ENCODE data around the gene LYPD3. TPM values are rescaled to one million over a fixed set of nuclear protein-coding genes. Genes with fewer than 3 reads are reported as not detected.

LYPD3 gene
- total and polyA plus RNA-seq, 10 of the 15 experiments (the other 5 are each of a cell fraction or from before 2014, with no cell fraction given) = 0.03 to 0.28 (median 0.12) TPM; not detected in 6

- WGBS (ENCODE audit: insufficient coverage, insufficient replicate concordance, low lambda C conversion rate, missing lambda C conversion rate) = 98% methylated on average over 5 of the region's 5 CpGs
- ChIA-PET RAD21 (ENCODE audit: unreplicated experiment) (interaction anchor here (1.0 kb wide), 1 partner anchor 60 kb away, joined by 4 read pairs; no protein-coding TSS in a partner anchor), POLR2A (no interaction called here), CTCF (interaction anchor here (0.7 to 3.8 kb wide), 3 partner anchors 13 to 80 kb away, joined by 3 to 42 read pairs (median 3); no protein-coding TSS in a partner anchor), SMC1A (ENCODE audit: uncharacterized antibody, unreplicated experiment) (interaction anchor here (0.6 kb wide), 1 partner anchor 19 kb away, joined by 3 read pairs; no protein-coding TSS in a partner anchor)
- H3K9me3 ChIP-seq (replicated peaks; ENCODE audit: control insufficient read depth, insufficient read depth, low read length) = no peaks in the 10 kb centered on the region
- H3K27ac ChIP-seq (ENCODE audit: control insufficient read depth, insufficient read depth) = no peak overlapping the region
- H3K27me3 ChIP-seq (replicated peaks in 1 of 2; ENCODE audit: control insufficient read depth in 2 of 2, insufficient read depth in 2 of 2, low read length in 1 of 2) = no peaks in the 10 kb centered on the region
- H3K36me3 ChIP-seq (ENCODE audit: control insufficient read depth in 2 of 2, insufficient read depth in 2 of 2, low read length in 1 of 2) = peaks cover 0 to 5% of the 10 kb centered on the region in 2 experiments; a peak in 2 of 4 replicates
- ATAC-seq = no peak
- TF ChIP-seq, protein P1, sequence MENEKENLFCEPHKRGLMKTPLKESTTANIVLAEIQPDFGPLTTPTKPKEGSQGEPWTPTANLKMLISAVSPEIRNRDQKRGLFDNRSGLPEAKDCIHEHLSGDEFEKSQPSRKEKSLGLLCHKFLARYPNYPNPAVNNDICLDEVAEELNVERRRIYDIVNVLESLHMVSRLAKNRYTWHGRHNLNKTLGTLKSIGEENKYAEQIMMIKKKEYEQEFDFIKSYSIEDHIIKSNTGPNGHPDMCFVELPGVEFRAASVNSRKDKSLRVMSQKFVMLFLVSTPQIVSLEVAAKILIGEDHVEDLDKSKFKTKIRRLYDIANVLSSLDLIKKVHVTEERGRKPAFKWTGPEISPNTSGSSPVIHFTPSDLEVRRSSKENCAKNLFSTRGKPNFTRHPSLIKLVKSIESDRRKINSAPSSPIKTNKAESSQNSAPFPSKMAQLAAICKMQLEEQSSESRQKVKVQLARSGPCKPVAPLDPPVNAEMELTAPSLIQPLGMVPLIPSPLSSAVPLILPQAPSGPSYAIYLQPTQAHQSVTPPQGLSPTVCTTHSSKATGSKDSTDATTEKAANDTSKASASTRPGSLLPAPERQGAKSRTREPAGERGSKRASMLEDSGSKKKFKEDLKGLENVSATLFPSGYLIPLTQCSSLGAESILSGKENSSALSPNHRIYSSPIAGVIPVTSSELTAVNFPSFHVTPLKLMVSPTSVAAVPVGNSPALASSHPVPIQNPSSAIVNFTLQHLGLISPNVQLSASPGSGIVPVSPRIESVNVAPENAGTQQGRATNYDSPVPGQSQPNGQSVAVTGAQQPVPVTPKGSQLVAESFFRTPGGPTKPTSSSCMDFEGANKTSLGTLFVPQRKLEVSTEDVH (IDR thresholded peaks at IDR 0.05; ENCODE audit: low read depth, partially characterized antibody) = no peak
- no peak for TF ChIP-seq PKNOX1 (IDR thresholded peaks at IDR 0.05)
- no peak for TF ChIP-seq ZNF274 (IDR thresholded peaks at IDR 0.05; ENCODE audit: insufficient read depth, insufficient read length)
- no peak for TF ChIP-seq PML (IDR thresholded peaks at IDR 0.05; ENCODE audit: low read length)
- TF ChIP-seq, protein P2, sequence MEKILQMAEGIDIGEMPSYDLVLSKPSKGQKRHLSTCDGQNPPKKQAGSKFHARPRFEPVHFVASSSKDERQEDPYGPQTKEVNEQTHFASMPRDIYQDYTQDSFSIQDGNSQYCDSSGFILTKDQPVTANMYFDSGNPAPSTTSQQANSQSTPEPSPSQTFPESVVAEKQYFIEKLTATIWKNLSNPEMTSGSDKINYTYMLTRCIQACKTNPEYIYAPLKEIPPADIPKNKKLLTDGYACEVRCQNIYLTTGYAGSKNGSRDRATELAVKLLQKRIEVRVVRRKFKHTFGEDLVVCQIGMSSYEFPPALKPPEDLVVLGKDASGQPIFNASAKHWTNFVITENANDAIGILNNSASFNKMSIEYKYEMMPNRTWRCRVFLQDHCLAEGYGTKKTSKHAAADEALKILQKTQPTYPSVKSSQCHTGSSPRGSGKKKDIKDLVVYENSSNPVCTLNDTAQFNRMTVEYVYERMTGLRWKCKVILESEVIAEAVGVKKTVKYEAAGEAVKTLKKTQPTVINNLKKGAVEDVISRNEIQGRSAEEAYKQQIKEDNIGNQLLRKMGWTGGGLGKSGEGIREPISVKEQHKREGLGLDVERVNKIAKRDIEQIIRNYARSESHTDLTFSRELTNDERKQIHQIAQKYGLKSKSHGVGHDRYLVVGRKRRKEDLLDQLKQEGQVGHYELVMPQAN (conservative IDR thresholded peaks at IDR 0.05) = no peak
- no peak for TF ChIP-seq RUNX3 (IDR thresholded peaks at IDR 0.05; ENCODE audit: low read length)
- TF ChIP-seq ZZZ3 (IDR thresholded peaks at IDR 0.05; ENCODE audit: control insufficient read depth, insufficient read length, low read depth) = no peak
- no peak for TF ChIP-seq CEBPB (IDR thresholded peaks at IDR 0.05; ENCODE audit: borderline replicate concordance in 1 of 2, low read depth in 2 of 2, low read length in 2 of 2)
- TF ChIP-seq SUZ12 (IDR thresholded peaks at IDR 0.05; ENCODE audit: unreplicated experiment) = no peak
- no peak for TF ChIP-seq YY1 (IDR thresholded peaks at IDR 0.05; ENCODE audit: low read depth, low read length)
- TF ChIP-seq ZNF207 (IDR thresholded peaks at IDR 0.05; ENCODE audit: borderline replicate concordance) = no peak
- no peak for TF ChIP-seq PRDM15 (CRISPR knock-in tag; IDR thresholded peaks at IDR 0.05)
- TF ChIP-seq TCF7 (IDR thresholded peaks at IDR 0.05; ENCODE audit: borderline replicate concordance) = no peak
- H3K9ac ChIP-seq (ENCODE audit: control insufficient read depth, insufficient read depth, low read length) = no peak overlapping the region
- in situ Hi-C loops (cut with MboI) (no loop called here), intact Hi-C loops (cut with micrococcal nuclease; ENCODE audit: unreplicated experiment) (no loop called here)
- H3K4me2 ChIP-seq (ENCODE audit: control insufficient read depth, insufficient read depth) = no peak overlapping the region
- H3K4me3 ChIP-seq = no peak overlapping the region
- H3K4me1 ChIP-seq (ENCODE audit: control insufficient read depth, insufficient read depth, low read length) = peaks cover 4% of the 10 kb centered on the region
- DNase-seq (ENCODE audit: low read depth, low spot score) = no peak
- no peaks in the 10 kb centered on the region for H4K20me1 ChIP-seq (ENCODE audit: control insufficient read depth, insufficient read depth)
- H3K79me2 ChIP-seq (ENCODE audit: control insufficient read depth, insufficient read depth, low read length) = no peaks in the 10 kb centered on the region; the same call in 1 of the 2 replicates
- no TSS peak for BruUV-seq (replicated peaks)
- no peak overlapping the region for H2AFZ ChIP-seq (ENCODE audit: control insufficient read depth, low read depth, low read length)
- FAIRE-seq = no peak
Measured at GRCh38 chr19:43506629-43507028, 41.2 kb upstream of the LYPD3 start.

Data from GM12878 (cell line).